ENCODE results near the gene CNGB1.

The CNGB1 gene

GRCh38 chr16:57977418-57978069 is 6.6 kb upstream of the CNGB1 start:
- no peak for DNase-seq (ENCODE audit: extremely low read depth in 1 of 2, low read depth in 1 of 2)

- DNase-seq (ENCODE audit: extremely low read depth in 1 of 2, low read depth in 1 of 2), result no peak
Observed at GRCh38 chr16:57976331-57976796, 5.4 kb upstream of the CNGB1 start.

DNA sequence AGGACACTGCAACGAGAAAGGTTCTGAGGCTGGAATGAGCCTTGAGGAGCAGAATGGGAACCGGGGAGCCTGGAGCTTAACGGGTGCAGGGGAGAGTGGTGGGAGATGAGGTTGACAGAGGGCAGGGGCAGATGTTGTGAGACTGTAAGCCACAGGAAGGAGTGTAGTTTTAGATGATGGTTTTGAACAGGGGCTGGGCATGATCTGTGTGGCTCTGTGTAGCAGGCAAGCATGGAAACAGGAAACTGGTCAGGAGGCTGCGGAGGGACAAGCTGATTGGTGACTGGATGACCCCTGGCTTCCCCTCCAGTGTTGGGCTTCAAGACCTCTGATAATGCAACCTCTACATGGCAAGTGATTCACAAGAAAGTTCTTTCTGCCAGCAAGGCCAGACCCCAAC is 1.4 kb upstream of the CNGB1 start:
- DNase-seq (ENCODE audit: extremely low read depth in 1 of 2, low read depth in 1 of 2), result no peak

DNA sequence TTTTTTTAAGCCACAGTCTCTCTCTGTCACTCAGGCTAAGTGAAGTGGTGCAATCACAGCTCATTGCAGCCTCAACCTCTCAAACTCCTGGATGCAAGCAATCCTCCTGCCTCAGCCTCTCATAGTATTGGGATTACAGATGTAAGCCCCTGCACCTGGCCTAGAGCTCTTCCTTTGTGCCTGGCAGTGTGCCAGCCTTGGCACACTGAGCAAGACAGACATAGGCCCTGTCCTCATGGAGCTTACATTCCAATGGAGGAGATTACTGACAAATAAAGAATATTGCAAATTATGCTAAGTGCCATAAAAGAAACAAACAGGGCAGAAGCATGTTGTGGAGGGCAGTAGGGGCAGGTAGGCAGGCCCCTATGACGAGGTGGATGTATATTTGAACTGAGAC is 920 bp upstream of the CNGB1 start:
- no peak for DNase-seq (ENCODE audit: extremely low read depth in 1 of 2, low read depth in 1 of 2)

DNA sequence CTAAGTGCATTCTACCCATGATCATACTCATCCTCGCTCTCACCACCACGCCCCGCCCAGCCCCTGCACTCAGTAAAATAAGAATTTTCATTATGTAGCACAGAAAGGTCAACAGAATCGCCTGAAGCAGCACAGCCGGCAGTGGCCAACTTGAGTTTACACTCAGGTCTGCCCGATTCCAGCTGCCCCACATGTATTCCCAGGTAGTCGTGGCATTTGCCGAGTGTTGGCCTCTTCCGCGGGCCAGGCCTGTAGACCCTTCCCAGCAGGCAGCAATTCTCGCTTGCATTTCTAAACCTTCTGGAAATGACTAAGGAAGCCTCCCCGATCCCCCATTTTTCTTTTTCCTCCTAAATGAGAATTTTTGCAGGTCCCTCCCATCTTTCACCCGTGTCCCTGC is 609 bp downstream of the CNGB1 start:
- no peak for DNase-seq (ENCODE audit: extremely low read depth in 1 of 2, low read depth in 1 of 2)

- DNase-seq (ENCODE audit: extremely low read depth in 1 of 2, low read depth in 1 of 2), result no peak
Observed at GRCh38 chr16:57969451-57970123, 1.3 kb downstream of the CNGB1 start.

GRCh38 chr16:57967916-57968315 is 3.0 kb downstream of the CNGB1 start:
- DNase-seq (ENCODE audit: extremely low read depth in 1 of 2, low read depth in 1 of 2), result no peak

DNA sequence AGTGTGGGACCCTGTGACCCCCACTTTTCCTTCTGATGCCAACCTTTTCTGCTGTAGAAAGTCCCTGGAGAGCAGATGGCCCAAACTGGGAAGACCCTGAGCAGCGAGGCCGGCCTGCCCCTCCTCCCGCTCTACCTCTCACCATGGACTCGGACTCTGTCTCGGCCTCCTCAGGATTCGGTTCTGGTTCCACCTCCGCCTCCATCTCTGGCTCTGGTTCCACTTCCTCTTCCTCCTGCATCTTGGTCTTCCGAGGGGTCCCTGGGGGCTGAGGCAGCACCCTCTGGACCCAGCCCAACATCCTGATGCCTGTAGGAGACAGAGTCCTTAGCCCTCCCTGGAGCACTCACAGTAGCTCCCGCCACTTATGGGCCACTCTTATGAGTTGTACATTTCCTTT is 3.9 kb downstream of the CNGB1 start:
- DNase-seq (ENCODE audit: extremely low read depth in 1 of 2, low read depth in 1 of 2), result no peak

DNA sequence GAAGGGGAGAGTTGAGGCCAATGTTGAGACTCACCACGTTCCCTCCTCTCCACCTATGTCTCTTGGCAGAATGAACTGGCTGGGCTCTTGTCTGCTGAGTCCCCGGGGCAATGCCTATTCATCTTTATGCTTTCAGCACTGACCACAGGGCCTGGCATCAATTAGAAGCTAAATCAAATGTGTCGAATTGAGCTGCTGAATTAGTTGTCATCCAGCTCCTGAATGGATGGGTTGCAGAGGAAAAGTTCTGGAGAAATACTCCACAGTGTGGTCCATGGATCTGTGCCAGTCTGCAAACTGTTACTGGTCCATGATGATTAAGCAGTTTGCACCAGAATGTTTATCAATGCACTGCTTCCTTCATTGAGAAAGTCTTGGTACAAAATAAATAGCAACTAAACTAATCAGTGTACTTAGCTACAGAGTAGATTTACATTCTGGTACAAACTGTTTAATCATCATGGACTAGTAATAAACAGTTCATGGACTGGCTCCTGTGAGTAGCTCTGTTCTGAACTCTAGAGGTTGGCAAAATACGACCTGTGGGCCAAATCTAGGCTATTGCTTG is 4.6 kb downstream of the CNGB1 start:
- no peak for DNase-seq (ENCODE audit: extremely low read depth in 1 of 2, low read depth in 1 of 2)

GRCh38 chr16:57964157-57964700 is 6.7 kb downstream of the CNGB1 start:
- DNase-seq (ENCODE audit: extremely low read depth in 1 of 2, low read depth in 1 of 2), result no peak

DNA sequence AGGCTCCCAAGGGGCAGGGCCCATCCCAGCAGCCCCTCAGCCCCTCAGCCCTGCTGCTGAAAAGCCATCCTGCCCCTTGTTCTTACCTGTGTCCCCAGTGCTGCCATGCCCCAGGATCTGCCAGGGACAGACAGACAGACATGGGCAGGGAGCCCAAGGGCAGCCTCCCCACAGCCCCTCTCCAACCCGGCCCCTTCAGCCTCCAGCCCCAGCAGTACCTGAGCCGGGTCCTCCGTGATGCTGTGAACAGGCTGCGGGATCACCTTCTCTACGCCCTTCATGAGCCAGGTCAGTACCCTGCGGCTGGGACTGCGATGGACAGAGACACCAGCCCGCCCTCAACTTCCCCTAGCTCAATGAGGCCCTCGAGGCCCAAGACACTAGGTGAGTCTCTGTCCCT is 8.2 kb downstream of the CNGB1 start:
- no peak for DNase-seq (ENCODE audit: extremely low read depth in 1 of 2, low read depth in 1 of 2)

GRCh38 chr16:57962046-57962445 is 8.9 kb downstream of the CNGB1 start:
- no peak for DNase-seq (ENCODE audit: extremely low read depth in 1 of 2, low read depth in 1 of 2)

DNA sequence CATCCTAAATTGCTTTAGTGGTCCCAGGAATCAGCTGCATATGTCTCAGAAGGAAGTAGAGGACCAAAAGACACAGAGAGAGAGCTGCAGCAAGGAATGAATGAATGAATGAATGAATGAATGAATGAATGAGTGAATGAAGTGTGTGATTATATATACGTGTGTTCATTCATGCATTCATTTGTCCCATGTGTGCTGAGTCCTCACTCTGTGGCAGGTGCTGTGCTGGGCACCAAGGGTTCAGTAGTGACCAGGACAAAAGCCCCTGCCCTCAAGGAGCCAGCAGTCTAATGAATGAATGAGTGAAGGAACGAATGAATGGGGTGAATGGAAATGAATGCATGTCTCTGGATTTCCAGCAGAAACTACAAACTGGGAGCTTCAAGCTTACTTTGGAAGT is 9.4 kb downstream of the CNGB1 start:
- no peak for DNase-seq (ENCODE audit: extremely low read depth in 1 of 2, low read depth in 1 of 2)

DNA sequence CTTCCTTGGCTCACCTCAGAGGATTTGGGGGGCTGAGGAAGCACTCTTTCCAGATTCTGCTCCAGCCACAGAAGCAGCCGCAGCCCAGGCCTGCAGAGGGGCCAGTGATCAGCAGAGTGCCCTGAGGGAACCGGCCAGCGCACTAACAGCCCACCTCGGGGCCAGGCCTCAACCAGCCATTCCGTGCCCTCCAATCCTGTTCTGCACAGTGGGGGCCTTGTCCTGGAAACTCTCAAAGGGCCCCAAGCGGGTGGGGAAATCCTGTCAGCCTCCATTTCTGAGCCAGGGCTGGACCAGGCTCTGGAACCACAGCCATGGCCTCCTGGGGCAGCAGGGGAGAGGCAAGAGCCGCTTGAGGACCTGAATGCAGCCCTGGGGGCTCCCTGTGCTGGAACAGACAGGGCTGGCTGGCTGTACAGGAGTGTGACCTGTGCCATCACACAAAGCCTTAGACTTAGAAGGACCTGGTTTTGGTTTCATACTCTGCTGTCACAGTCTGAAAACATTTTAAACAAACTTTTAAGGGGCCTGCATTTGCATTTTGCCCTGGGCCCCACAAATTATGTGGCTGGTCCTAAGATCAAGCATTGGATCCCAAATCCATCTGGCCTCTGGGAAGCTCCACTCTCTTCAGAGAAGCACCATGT is 10.0 kb downstream of the CNGB1 start:
- no peak for DNase-seq (ENCODE audit: extremely low read depth in 1 of 2, low read depth in 1 of 2)

DNA sequence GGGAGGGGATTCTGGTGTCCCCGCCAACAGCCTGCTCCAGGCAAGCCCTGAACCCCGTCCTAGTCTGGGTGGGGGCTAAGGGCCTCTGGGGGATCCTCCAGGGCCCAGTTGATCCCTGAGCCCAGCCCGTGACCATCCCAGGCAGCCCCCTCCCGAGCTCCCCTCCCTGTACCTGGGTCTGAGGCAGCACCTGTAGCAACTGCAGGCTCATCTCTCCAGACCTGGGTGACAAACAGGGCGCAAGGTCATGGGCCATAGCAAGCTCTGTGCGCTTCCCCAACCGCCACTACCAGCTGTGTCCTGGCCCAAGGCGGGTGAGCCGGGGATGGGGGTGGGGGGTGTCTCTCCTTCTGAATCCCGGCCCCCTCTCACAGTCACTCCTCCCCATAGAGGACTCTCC is 10.6 kb downstream of the CNGB1 start:
- DNase-seq (ENCODE audit: extremely low read depth in 1 of 2, low read depth in 1 of 2), result no peak

DNA sequence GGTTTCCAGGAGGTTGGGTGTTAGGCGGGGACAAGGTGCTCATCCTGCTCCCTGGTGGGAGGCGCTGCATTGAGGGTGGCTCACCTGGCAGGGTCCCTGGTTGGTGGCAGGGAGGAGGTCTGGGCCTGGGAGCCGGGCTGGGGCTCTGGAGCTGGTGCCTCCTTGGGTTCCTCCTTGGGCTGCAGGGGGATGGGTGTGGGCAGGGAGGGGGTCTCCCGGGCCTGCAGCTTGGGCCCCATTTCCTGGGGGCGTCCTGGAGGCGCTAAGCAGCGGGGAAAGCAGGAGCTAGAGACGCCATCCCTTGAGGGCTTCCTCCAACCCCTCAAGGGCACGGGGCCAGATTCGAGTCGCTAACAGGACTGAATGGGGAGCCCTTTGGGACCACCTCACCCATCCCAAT is 11.1 kb downstream of the CNGB1 start:
- DNase-seq (ENCODE audit: extremely low read depth in 1 of 2, low read depth in 1 of 2), result no peak

- no peak for DNase-seq (ENCODE audit: extremely low read depth in 1 of 2, low read depth in 1 of 2)
Observed at GRCh38 chr16:57959121-57959520, 11.8 kb downstream of the CNGB1 start.

GRCh38 chr16:57958544-57958943 is 12.4 kb downstream of the CNGB1 start:
- DNase-seq (ENCODE audit: extremely low read depth in 1 of 2, low read depth in 1 of 2), result no peak

- no peak for DNase-seq (ENCODE audit: extremely low read depth in 1 of 2, low read depth in 1 of 2)
Observed at GRCh38 chr16:57957673-57958392, 13.1 kb downstream of the CNGB1 start.

DNA sequence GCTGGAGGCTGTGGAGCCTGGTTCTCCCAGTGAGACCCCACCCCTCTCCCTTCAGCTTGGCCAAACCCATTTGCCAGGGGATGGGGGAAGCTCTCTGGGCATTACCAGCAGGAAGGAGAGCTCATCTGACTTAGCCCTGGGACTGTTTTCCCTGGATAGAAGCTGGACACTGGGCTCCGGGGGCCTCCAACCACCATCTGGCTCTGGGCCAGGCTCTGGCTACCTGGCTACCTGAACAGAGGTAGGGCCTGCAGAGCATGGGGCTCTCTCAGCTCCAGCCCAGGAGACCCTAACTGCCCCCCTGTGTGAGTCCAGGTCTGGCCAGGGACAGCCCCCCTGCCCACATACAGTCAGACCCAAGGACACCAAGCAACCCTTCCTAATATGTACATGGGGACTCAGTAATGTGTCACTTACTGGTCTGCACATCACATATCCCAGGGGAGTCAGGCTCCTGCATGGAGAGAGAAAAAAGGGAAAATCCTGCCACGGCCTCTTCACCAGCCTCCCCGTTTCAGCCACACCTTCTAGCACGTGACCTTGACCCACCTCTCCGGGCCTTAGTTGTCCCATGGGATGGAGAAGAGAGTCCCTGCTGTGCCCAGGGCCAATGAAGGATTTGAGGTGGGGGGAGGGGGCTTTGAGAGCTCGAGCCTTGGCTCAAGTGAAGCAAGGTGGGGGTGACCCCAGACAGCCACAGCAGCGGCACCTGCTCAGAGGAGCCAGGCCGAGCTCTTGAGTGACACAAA is 13.8 kb downstream of the CNGB1 start:
- no peak for DNase-seq (ENCODE audit: extremely low read depth in 1 of 2, low read depth in 1 of 2)

Data from activated CD8-positive, alpha-beta memory T cell treated with anti-CD3 and anti-CD28 coated beads for 1 hour (primary cell).